ENCODE measurements around the gene A4GNT.

A4GNT gene

GRCh38 chr3:138078901-138079344 is 53.3 kb downstream of the A4GNT start:
- DNase-seq (ENCODE audit: low read depth) = no peak

GRCh38 chr3:138078096-138078495 is 54.1 kb downstream of the A4GNT start:
- no peak for DNase-seq (ENCODE audit: low read depth)
